CD4-positive, alpha-beta T cell treated with Interleukin-17A for 1 hour (primary cell): ENCODE results near the gene LAMB2.

ENCODE experiments used
- DNase-seq: peaks from one replicate; pipeline ENCODE4 v3.0.0-alpha.2; 2020

LAMB2 gene

GRCh38 chr3:49132437-49133225, at the start of gene LAMB2:
Gene LAMB2 (minus strand): TSS chr3:49133050. CDS start chr3:49132867, 183 bp downstream.
- DNase-seq: no peak

GRCh38 chr3:49181351-49181750, 48.5 kb upstream of the LAMB2 start:
- DNase-seq: no peak

- DNase-seq: no peak
These were observed 47.3 kb upstream of the LAMB2 start for GRCh38 chr3:49180116-49180515.

GRCh38 chr3:49177073-49177472, 44.2 kb upstream of the LAMB2 start:
- no peak for DNase-seq

- no peak for DNase-seq
These were observed 42.7 kb upstream of the LAMB2 start for GRCh38 chr3:49175530-49175929.

- no peak for DNase-seq
These were observed 41.6 kb upstream of the LAMB2 start for GRCh38 chr3:49174397-49174985.

GRCh38 chr3:49173792-49174170, 40.9 kb upstream of the LAMB2 start:
- no peak for DNase-seq

- no peak for DNase-seq
These were observed 40.4 kb upstream of the LAMB2 start for GRCh38 chr3:49173116-49173791.

GRCh38 chr3:49172551-49173041, 39.7 kb upstream of the LAMB2 start:
- DNase-seq: no peak

GRCh38 chr3:49171775-49172500, 39.1 kb upstream of the LAMB2 start:
- no peak for DNase-seq

- peak; percentile 81 for DNase-seq
These were observed 38.4 kb upstream of the LAMB2 start, which contains the start of gene KLHDC8B for GRCh38 chr3:49171119-49171774. Gene KLHDC8B (plus strand): TSS chr3:49171598. CDS start chr3:49172770, 1,172 bp downstream.

GRCh38 chr3:49170744-49171118, 37.9 kb upstream of the LAMB2 start:
- DNase-seq: no peak

GRCh38 chr3:49166752-49167556, 34.1 kb upstream of the LAMB2 start:
- no peak for DNase-seq

GRCh38 chr3:49165771-49166751, 33.2 kb upstream of the LAMB2 start, which contains the start of gene CCDC71:
Gene CCDC71 (minus strand): TSS chr3:49166331. CDS start chr3:49164208, 2,123 bp downstream.
- DNase-seq: peak; percentile 82

GRCh38 chr3:49164983-49165720, 32.3 kb upstream of the LAMB2 start:
- no peak for DNase-seq

- DNase-seq: no peak
These were observed 30.8 kb upstream of the LAMB2 start for GRCh38 chr3:49163609-49164008.

GRCh38 chr3:49162751-49163419, 30.0 kb upstream of the LAMB2 start:
- no peak for DNase-seq

- DNase-seq: no peak
These were observed 29.1 kb upstream of the LAMB2 start for GRCh38 chr3:49161808-49162530.
